ENCODE data around the gene TBC1D21.

GRCh38 chr15:73832657-73833056, 40.7 kb upstream of the TBC1D21 start:
- no peak for TF ChIP-seq CTCF (conservative IDR thresholded peaks at IDR 0.05; ENCODE audit: low read length)
- TF ChIP-seq EZH2phosphoT487 (IDR thresholded peaks at IDR 0.05; ENCODE audit: borderline replicate concordance) = no peak
